HepG2 (cell line): Measurements from ENCODE around the gene PDILT. TPM values are rescaled to one million over a fixed set of nuclear protein-coding genes. Genes with fewer than 3 reads are reported as not detected.

Experiments
- ATAC-seq: fragments of 200-7000 bp; cut with Tn5 transposase; 3 replicates; pipeline ENCODE4 v1.9.1; 2020; ENCODE audit warnings: mild to moderate bottlenecking, moderate library complexity
- BruUV-seq: library from RNA; stranded (reverse); fragments of 400-500 nt; replicated peaks from 2 replicates; lab custom pipeline; 2021; lab: Mats Ljungman, UMichigan
- CTCF ChIA-PET: fragments of 300-600 bp; formaldehyde crosslinking; extraction: SDS; loops from one replicate; lab custom pipeline; 2021; ENCODE audit warnings: low total read pairs, inconsistent platforms, low intra/inter-chr PET ratio; lab: Yijun Ruan, JAX
- POLR2A ChIA-PET: fragments of 350-600 bp; sonication (Branson Sonifier 250); formaldehyde crosslinking; loops from one replicate; lab custom pipeline; 2020; ENCODE audit warnings: antibody characterized with exemption, inconsistent platforms; lab: Yijun Ruan, JAX
- DNase-seq: peaks from one replicate; pipeline ENCODE4 v3.0.0-alpha.2; 2015; ENCODE audit warnings: low spot score
- FAIRE-seq: peaks from 3 replicates; lab custom pipeline; 2011; peaks lifted over from hg19 to GRCh38; lab: Jason Lieb, UNC
- H2AFZ ChIP-seq: one replicate; pipeline ENCODE4 v1.6.1; 2011; ENCODE audit warnings: low read length, inconsistent platforms
- H3K27ac ChIP-seq: fragments of 300-600 bp; 3 replicates; pipeline ENCODE4 v1.8.0; 2011; ENCODE audit warnings: mixed run types, mild to moderate bottlenecking, mixed read lengths, low read length, inconsistent platforms; ENCODE audit not compliant: insufficient read depth; ENCODE audit errors: extremely low read length
- H3K27me3 ChIP-seq, 2 experiments: fragments of 200-600 bp in 1 of 2; 2 replicates in 1 of 2; 3 replicates in 1 of 2; pipeline versions ENCODE4 v1.6.0 to v1.8.0; 2011; ENCODE audit warnings: low read length in 2 of 2, mild to moderate bottlenecking in 2 of 2, moderate library complexity in 2 of 2, inconsistent platforms in 1 of 2; ENCODE audit not compliant: insufficient read depth in 2 of 2, control insufficient read depth in 1 of 2
- H3K36me3 ChIP-seq, 2 experiments: fragments of 200-600 bp in 1 of 2; replicated peaks in 1 of 2; 2 replicates in 1 of 2; 3 replicates in 1 of 2; pipeline versions ENCODE4 v1.5.1 to v1.8.0; 2011; ENCODE audit warnings: low read length in 2 of 2, inconsistent platforms in 1 of 2; ENCODE audit not compliant: insufficient read depth in 2 of 2, control insufficient read depth in 1 of 2
- H3K4me1 ChIP-seq: 2 replicates; pipeline ENCODE4 v1.5.1; 2012; ENCODE audit warnings: low read length, inconsistent platforms; ENCODE audit not compliant: insufficient read depth
- H3K4me2 ChIP-seq: 2 replicates; pipeline ENCODE4 v1.6.0; 2011; ENCODE audit warnings: low read depth, low read length, inconsistent platforms
- H3K4me3 ChIP-seq, 3 experiments: fragments of 200-600 bp in 1 of 3; sonication (generic), shearing (Covaris generic) in 1 of 3; replicated peaks in 1 of 3; 2 replicates each; pipeline ENCODE4 v1.5.1; 2011 to 2016; ENCODE audit warnings: low read length in 3 of 3, inconsistent platforms in 2 of 3, low read depth in 2 of 3, mild to moderate bottlenecking in 2 of 3, control low read depth in 1 of 3, mixed read lengths in 1 of 3; ENCODE audit not compliant: insufficient read depth in 1 of 3
- H3K79me2 ChIP-seq: one replicate; pipeline ENCODE4 v1.6.1; 2011; ENCODE audit warnings: low read length, inconsistent platforms; ENCODE audit not compliant: insufficient read depth
- H3K9ac ChIP-seq: 2 replicates; pipeline ENCODE4 v1.6.0; 2011; ENCODE audit warnings: mild to moderate bottlenecking, low read depth, low read length, inconsistent platforms; ENCODE audit not compliant: insufficient read depth
- H3K9me3 ChIP-seq: 2 replicates; pipeline ENCODE4 v1.5.1; 2012; ENCODE audit warnings: mild to moderate bottlenecking, low read length
- H4K20me1 ChIP-seq: 2 replicates; pipeline ENCODE4 v1.6.0; 2011; ENCODE audit warnings: inconsistent platforms, mild to moderate bottlenecking, low read length, moderate library complexity; ENCODE audit not compliant: insufficient read depth
- E2F2 ChIP-seq: sonication (generic); formaldehyde crosslinking; IDR thresholded peaks from 2 replicates; pipeline ENCODE4 v1.4.0; 2020; ENCODE audit warnings: missing genetic modification reagents, borderline replicate concordance
- EP300 ChIP-seq, 3 experiments: sonication (generic) in 1 of 3; formaldehyde crosslinking in 1 of 3; IDR thresholded peaks; 2 replicates each; pipeline versions ENCODE4 v1.5.1 to v1.6.1; 2011 to 2020; ENCODE audit warnings: low read depth in 2 of 3, low read length in 2 of 3, borderline replicate concordance in 1 of 3, improper control_type of control experiment in 1 of 3, mild to moderate bottlenecking in 1 of 3, missing genetic modification reagents in 1 of 3, moderate library complexity in 1 of 3
- MAFK ChIP-seq, 2 experiments: IDR thresholded peaks in 1 of 2; conservative IDR thresholded peaks in 1 of 2; 2 replicates each; pipeline ENCODE4 v1.6.1; 2011; ENCODE audit warnings: improper control_type of control experiment in 2 of 2, low read length in 2 of 2
- MBNL3 ChIP-seq: fragments of 250-450 bp; sonication (Bioruptor Pico); conservative IDR thresholded peaks from 2 replicates; pipeline ENCODE4 v1.8.0; 2022; ENCODE audit warnings: mild to moderate bottlenecking, inconsistent platforms
- SRSF9 ChIP-seq: fragments of 200-400 bp; formaldehyde crosslinking; IDR thresholded peaks from 2 replicates; pipeline ENCODE4 v1.6.1; 2018; ENCODE audit warnings: borderline replicate concordance, mild to moderate bottlenecking, low read depth, low read length; ENCODE audit not compliant: insufficient read depth, poor library complexity, severe bottlenecking
- ZFP41 ChIP-seq: sonication (generic); formaldehyde crosslinking; IDR thresholded peaks from 2 replicates; pipeline ENCODE4 v1.4.0; 2020; ENCODE audit warnings: mild to moderate bottlenecking, missing genetic modification reagents, borderline replicate concordance
- ZNF329 ChIP-seq: sonication (generic); formaldehyde crosslinking; IDR thresholded peaks from 2 replicates; pipeline ENCODE4 v1.9.0; 2021; ENCODE audit warnings: low read depth, mild to moderate bottlenecking, missing genetic modification reagents
- ZNF343 ChIP-seq: sonication (generic); formaldehyde crosslinking; IDR thresholded peaks from 2 replicates; pipeline ENCODE4 v1.4.0; 2020; ENCODE audit warnings: mild to moderate bottlenecking, missing genetic modification reagents
- ZNF558 ChIP-seq: sonication (generic); formaldehyde crosslinking; IDR thresholded peaks from 2 replicates; pipeline ENCODE4 v1.9.0; 2022; ENCODE audit warnings: mild to moderate bottlenecking, missing genetic modification reagents, borderline replicate concordance
- ZNF574 ChIP-seq: sonication (generic); formaldehyde crosslinking; IDR thresholded peaks from 2 replicates; pipeline ENCODE4 v1.4.0; 2020; ENCODE audit warnings: missing genetic modification reagents
- ZNF605 ChIP-seq: sonication (generic); formaldehyde crosslinking; IDR thresholded peaks from 2 replicates; pipeline ENCODE4 v1.8.0; 2022; ENCODE audit warnings: mild to moderate bottlenecking, missing genetic modification reagents
- ZNF703 ChIP-seq: sonication (generic); formaldehyde crosslinking; IDR thresholded peaks from 2 replicates; pipeline ENCODE4 v1.5.1; 2020; ENCODE audit warnings: missing genetic modification reagents, mild to moderate bottlenecking, moderate library complexity, borderline replicate concordance
- ZNF749 ChIP-seq: sonication (generic); formaldehyde crosslinking; IDR thresholded peaks from 2 replicates; pipeline ENCODE4 v1.8.0; 2022; ENCODE audit warnings: mild to moderate bottlenecking, missing genetic modification reagents, moderate library complexity, borderline replicate concordance
- ZNF780A ChIP-seq: sonication (generic); formaldehyde crosslinking; IDR thresholded peaks from 2 replicates; pipeline ENCODE4 v1.8.0; 2022; ENCODE audit warnings: mild to moderate bottlenecking, missing genetic modification reagents, moderate library complexity
- ZNF781 ChIP-seq: sonication (generic); formaldehyde crosslinking; IDR thresholded peaks from 2 replicates; pipeline ENCODE4 v1.5.1; 2020; ENCODE audit warnings: borderline replicate concordance, mild to moderate bottlenecking, missing genetic modification reagents; ENCODE audit errors: not compliant biosample characterization
- WGBS: methylation state at CpG from one replicate; pipeline ENCODE4 v1.1.6; 2017; ENCODE audit warnings: low lambda C conversion rate; 5-methylcytosine and 5-hydroxymethylcytosine counted together
- in situ Hi-C: cut with HindIII; loops from 2 replicates; pipeline ENCODE4 v1.10.0; 2017; ENCODE audit warnings: low pct_unique_long_range_greater_than_20kb; ENCODE audit not compliant: extremely low pct_ligation_motif_present
- intact Hi-C: fragments of 100-400 bp; cut with micrococcal nuclease; formaldehyde crosslinking; loops from one replicate; pipeline ENCODE4 v1.10.0; 2022; ENCODE audit not compliant: unreplicated experiment
- polyA plus RNA-seq, 8 experiments: library from polyadenylated mRNA; depleted of rRNA in 3 of 8; stranded (reverse) in 7 of 8; unstranded in 1 of 8; fragments of >200 nt; fragmentation: Illumina TruSeq in 4 of 8; extraction: Trizol in 4 of 8; gene quantifications; 2 replicates each; pipeline versions ENCODE4 v1.2.1 to v1.2.3, GENCODE V29; 2011 to 2016; ENCODE audit warnings: low read depth in 4 of 8, missing spikeins in 1 of 8, mixed read lengths in 1 of 8; ENCODE audit not compliant: insufficient read depth in 1 of 8
- total RNA-seq, 5 experiments: library from RNA; depleted of rRNA; stranded (reverse); fragments of >200 nt; fragmentation: Illumina TruSeq; extraction: Trizol; gene quantifications; 2 replicates each; pipeline ENCODE4 v1.2.3, GENCODE V29; 2016; ENCODE audit warnings: low read depth in 1 of 5
- TF ChIP-seq, protein P1 (sequence below): sonication (generic); formaldehyde crosslinking; IDR thresholded peaks from 2 replicates; pipeline ENCODE4 v1.8.1; 2023; ENCODE audit warnings: mild to moderate bottlenecking, inconsistent platforms, moderate library complexity, missing genetic modification reagents, borderline replicate concordance

The PDILT gene
- total and polyA plus RNA-seq, 2 of the 13 experiments (the other 11 are each of a cell fraction or from before 2014, with no cell fraction given) = not detected

DNA sequence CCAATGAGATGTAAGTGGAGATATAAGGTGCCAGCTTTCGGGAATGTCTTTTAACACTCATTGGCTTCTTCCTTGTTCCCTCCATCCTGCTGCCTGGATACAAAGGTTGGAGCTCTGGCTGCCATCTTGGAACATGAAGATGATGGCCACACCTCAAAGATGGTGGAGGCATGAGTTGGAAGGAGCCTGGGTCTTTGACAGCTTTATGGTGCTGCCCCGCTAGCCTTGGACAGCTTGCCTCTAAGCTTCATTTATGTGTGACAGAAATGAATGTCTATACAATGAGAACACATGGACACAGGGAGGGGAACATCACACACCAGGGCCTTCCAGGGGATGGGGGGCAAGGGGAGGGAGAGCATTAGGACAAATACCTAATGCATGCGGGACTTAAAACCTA lies 90.8 kb downstream of the PDILT start:
- POLR2A ChIA-PET = no interaction called here
- H4K20me1 ChIP-seq = no peaks in the 10 kb centered on the region
- H2AFZ ChIP-seq = no peak overlapping the region
- H3K4me2 ChIP-seq = no peak overlapping the region
- no peaks in the 10 kb centered on the region for H3K79me2 ChIP-seq
- 19% methylated on average over 3 of the region's 3 CpGs for WGBS
- ATAC-seq = no peak
- intact Hi-C loops = no loop called here
- no peaks in the 10 kb centered on the region for H3K36me3 ChIP-seq
- H3K27me3 ChIP-seq = peaks cover 0 to 5% of the 10 kb centered on the region in 2 experiments; a peak in 2 of 5 replicates
- H3K9me3 ChIP-seq = no peaks in the 10 kb centered on the region
- TF ChIP-seq ZNF558 (CRISPR knock-in tag) (no peak), ZNF780A (no peak), E2F2 (CRISPR knock-in tag) (no peak), SRSF9 (no peak), EP300 (IDR thresholded peaks at IDR 0.05; ENCODE audit: low read depth in 2 of 2, low read length in 2 of 2) (no peak), EP300 (CRISPR knock-in tag; IDR thresholded peaks at IDR 0.05; ENCODE audit: borderline replicate concordance) (no peak), ZFP41 (CRISPR knock-in tag) (no peak), ZNF703 (CRISPR knock-in tag) (no peak), ZNF329 (CRISPR knock-in tag) (no peak), ZNF605 (CRISPR knock-in tag) (no peak), ZNF343 (CRISPR knock-in tag) (no peak), MBNL3 (CRISPR knock-in tag) (no peak), ZNF574 (no peak), ZNF781 (CRISPR knock-in tag) (no peak), ZNF749 (CRISPR knock-in tag) (no peak), MAFK (conservative IDR thresholded peaks at IDR 0.05 in 1 of 2, IDR thresholded peaks at IDR 0.05 in 1 of 2; ENCODE audit: low read length in 2 of 2) (no peak)
- TF ChIP-seq, protein P1, sequence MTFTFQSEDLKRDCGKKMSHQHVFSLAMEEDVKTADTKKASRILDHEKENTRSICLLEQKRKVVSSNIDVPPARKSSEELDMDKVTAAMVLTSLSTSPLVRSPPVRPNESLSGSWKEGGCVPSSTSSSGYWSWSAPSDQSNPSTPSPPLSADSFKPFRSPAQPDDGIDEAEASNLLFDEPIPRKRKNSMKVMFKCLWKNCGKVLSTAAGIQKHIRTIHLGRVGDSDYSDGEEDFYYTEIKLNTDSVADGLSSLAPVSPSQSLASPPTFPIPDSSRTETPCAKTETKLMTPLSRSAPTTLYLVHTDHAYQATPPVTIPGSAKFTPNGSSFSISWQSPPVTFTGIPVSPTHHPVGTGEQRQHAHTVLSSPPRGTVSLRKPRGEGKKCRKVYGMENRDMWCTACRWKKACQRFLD (CRISPR knock-in tag) = no peak
- no peaks in the 10 kb centered on the region for H3K4me1 ChIP-seq
- H3K4me3 ChIP-seq = no peak overlapping the region
- in situ Hi-C loops = loop anchor here (25.0 kb wide), 1 partner anchor 726 kb away; no protein-coding TSS in a partner anchor
- no peak overlapping the region for H3K27ac ChIP-seq
- FAIRE-seq = no peak
- DNase-seq = no peak
- CTCF ChIA-PET = no interaction called here
- no peak overlapping the region for H3K9ac ChIP-seq
- BruUV-seq = no TSS peak
